GM23338 (cell line): Measurements from ENCODE around the gene HSF4. TPM values are rescaled to one million over a fixed set of nuclear protein-coding genes. Genes with fewer than 3 reads are reported as not detected.

Experiments
- ATAC-seq: fragments of 200-7000 bp; cut with Tn5 transposase; 3 replicates; pipeline ENCODE4 v1.9.1; 2020
- DNase-seq: peaks from one replicate; pipeline ENCODE4 v3.0.0-alpha.2; 2015; ENCODE audit warnings: low spot score
- H2AFZ ChIP-seq: fragments of 200-600 bp; sonication (generic); 2 replicates; pipeline ENCODE4 v1.8.0; 2016; ENCODE audit warnings: antibody characterized with exemption, mild to moderate bottlenecking, moderate library complexity
- H3F3A ChIP-seq: fragments of 200-600 bp; sonication (generic); replicated peaks from 2 replicates; pipeline ENCODE4 v1.8.0; 2017; ENCODE audit warnings: antibody characterized with exemption, mixed run types, low read depth
- H3K27ac ChIP-seq: fragments of 200-600 bp; sonication (generic); 2 replicates; pipeline ENCODE4 v1.6.1; 2016; ENCODE audit warnings: low read depth
- H3K27me3 ChIP-seq: fragments of 200-600 bp; sonication (generic); 2 replicates; pipeline ENCODE4 v1.8.0; 2016; ENCODE audit warnings: mild to moderate bottlenecking, mixed run types, moderate library complexity; ENCODE audit not compliant: insufficient read depth
- H3K36me3 ChIP-seq: fragments of 200-600 bp; sonication (generic); 2 replicates; pipeline ENCODE4 v1.8.0; 2016; ENCODE audit warnings: mild to moderate bottlenecking; ENCODE audit not compliant: insufficient read depth
- H3K4me1 ChIP-seq: fragments of 200-600 bp; sonication (generic); 2 replicates; pipeline ENCODE4 v1.8.0; 2016; ENCODE audit warnings: mild to moderate bottlenecking, moderate library complexity; ENCODE audit not compliant: insufficient read depth
- H3K4me2 ChIP-seq: fragments of 200-600 bp; sonication (generic); 2 replicates; pipeline ENCODE4 v1.7.1; 2017; ENCODE audit warnings: mixed run types
- H3K4me3 ChIP-seq: fragments of 200-600 bp; sonication (generic); 2 replicates; pipeline ENCODE4 v1.6.1; 2016; ENCODE audit warnings: mixed run types
- H3K79me2 ChIP-seq: fragments of 200-600 bp; sonication (generic); replicated peaks from 2 replicates; pipeline ENCODE4 v1.8.0; 2017; ENCODE audit warnings: mild to moderate bottlenecking; ENCODE audit not compliant: insufficient read depth
- H3K9me2 ChIP-seq: fragments of 200-600 bp; sonication (generic); 2 replicates; pipeline ENCODE4 v1.8.0; 2017; ENCODE audit not compliant: insufficient read depth
- H4K20me1 ChIP-seq: fragments of 200-600 bp; sonication (generic); replicated peaks from 2 replicates; pipeline ENCODE4 v1.8.0; 2017; ENCODE audit warnings: mild to moderate bottlenecking; ENCODE audit not compliant: insufficient read depth
- H3K27ac Mint-ChIP-seq: 2 replicates; pipeline ENCODE4 v1.8.0; 2020; ENCODE audit warnings: inconsistent platforms, mild to moderate bottlenecking, moderate library complexity, mixed read lengths
- H3K27me3 Mint-ChIP-seq: 3 replicates; pipeline ENCODE4 v1.8.0; 2022; ENCODE audit warnings: low read depth, mild to moderate bottlenecking, moderate library complexity, mixed read lengths, inconsistent platforms; ENCODE audit not compliant: insufficient read depth, poor library complexity
- H3K36me3 Mint-ChIP-seq: 3 replicates; pipeline ENCODE4 v1.8.0; 2021; ENCODE audit warnings: low read depth, mild to moderate bottlenecking, inconsistent platforms, moderate library complexity, mixed read lengths
- H3K4me1 Mint-ChIP-seq: 3 replicates; pipeline ENCODE4 v1.8.0; 2020; ENCODE audit warnings: mild to moderate bottlenecking, inconsistent platforms, mixed read lengths
- H3K4me3 Mint-ChIP-seq: 3 replicates; pipeline ENCODE4 v1.8.0; 2021; ENCODE audit warnings: moderate library complexity, mild to moderate bottlenecking, inconsistent platforms, mixed read lengths
- H3K9me3 Mint-ChIP-seq: 3 replicates; pipeline ENCODE4 v1.8.0; 2020; ENCODE audit warnings: moderate library complexity, mild to moderate bottlenecking, inconsistent platforms, mixed read lengths
- EZH2 ChIP-seq: fragments of 200-600 bp; sonication (generic); IDR thresholded peaks from one replicate; pipeline ENCODE4 v1.8.0; 2017; ENCODE audit warnings: antibody characterized with exemption, mild to moderate bottlenecking, low read depth; ENCODE audit not compliant: unreplicated experiment
- EZH2phosphoT487 ChIP-seq: fragments of 200-600 bp; sonication (generic); IDR thresholded peaks from one replicate; pipeline ENCODE4 v1.8.1; 2018; ENCODE audit warnings: antibody characterized with exemption; ENCODE audit not compliant: unreplicated experiment
- REST ChIP-seq: IDR thresholded peaks from one replicate; pipeline ENCODE4 v1.6.1; 2018; ENCODE audit warnings: antibody characterized with exemption; ENCODE audit not compliant: unreplicated experiment
- polyA plus RNA-seq: library from polyadenylated mRNA; unstranded; fragments of >200 nt; fragmentation: Nextera tagmentation; extraction: Ambion mirVana; gene quantifications from 2 replicates; pipeline ENCODE4 v1.2.1, GENCODE V29; 2016
- total RNA-seq: library from RNA; depleted of rRNA; stranded (reverse); fragments of >200 nt; shearing (Covaris generic); gene quantifications from 2 replicates; pipeline ENCODE4 v1.2.3, GENCODE V29; 2014

The HSF4 gene
- total and polyA plus RNA-seq, 2 experiments from 2014 or later, result 0.19 to 1.3 TPM

- TF ChIP-seq REST, result no peak
These were observed 3.0 kb downstream of the HSF4 start (continued) for GRCh38 chr16:67167588-67167987.

GRCh38 chr16:67169011-67169451 is 4.5 kb downstream of the HSF4 start:
- H2AFZ ChIP-seq, result 0 out of 2 replicates have a peak overlapping the region, but pooled peaks have one; percentile 56
- H3K36me3 Mint-ChIP-seq, result no peaks in the 10 kb centered on the region; the same call in 2 of the 3 replicates

More at GRCh38 chr16:67169011-67169451, 4.5 kb downstream of the HSF4 start:
- H3K27me3 ChIP-seq, result peaks cover 97% of the 10 kb centered on the region
- H3K9me2 ChIP-seq, result no peaks in the 10 kb centered on the region
- peak overlapping the region; percentile 79 for H3K4me3 Mint-ChIP-seq
- ATAC-seq, result peak; percentile 9
- H3K4me1 Mint-ChIP-seq, result peaks cover 46% of the 10 kb centered on the region
- peak overlapping the region; percentile 97 for H3K4me2 ChIP-seq
- peak; percentile 76 for DNase-seq
- no peaks in the 10 kb centered on the region for H3K36me3 ChIP-seq
- H3K4me1 ChIP-seq, result peaks cover 28% of the 10 kb centered on the region
- H3F3A ChIP-seq, result 0 out of 2 replicates have a peak, but pooled peaks cover 16% of the 10 kb centered on the region
- H3K27ac Mint-ChIP-seq, result no peak overlapping the region
- peak; percentile 63 for TF ChIP-seq REST
- no peak for TF ChIP-seq EZH2phosphoT487
- TF ChIP-seq EZH2, result peak; percentile 37
- peaks cover 6% of the 10 kb centered on the region for H4K20me1 ChIP-seq
- peak overlapping the region; percentile 69 for H3K4me3 ChIP-seq
- no peaks in the 10 kb centered on the region; the same call in 2 of the 3 replicates for H3K9me3 Mint-ChIP-seq
- no peak overlapping the region for H3K27ac ChIP-seq
- H3K79me2 ChIP-seq, result no peaks in the 10 kb centered on the region
- H3K27me3 Mint-ChIP-seq, result peaks cover 95% of the 10 kb centered on the region
